Ishikawa (cell line): Measurements from ENCODE around the gene FGGY.
A peak's percentile ranks its signal among the peaks of the same experiment; 100 is the strongest.

ENCODE experiments used
- CEBPB ChIP-seq: IDR thresholded peaks from 2 replicates; pipeline ENCODE4 v1.6.1; 2012
- CREB1 ChIP-seq: IDR thresholded peaks from 2 replicates; pipeline ENCODE4 v1.6.1; 2012; ENCODE audit warnings: low read depth
- EGR1 ChIP-seq: IDR thresholded peaks from 2 replicates; pipeline ENCODE4 v1.6.1; 2012
- EP300 ChIP-seq: IDR thresholded peaks from 2 replicates; pipeline ENCODE4 v1.6.1; 2012; ENCODE audit warnings: borderline replicate concordance
- FOXM1 ChIP-seq: IDR thresholded peaks from 2 replicates; pipeline ENCODE4 v1.6.1; 2012; ENCODE audit warnings: low read depth, borderline replicate concordance
- MAX ChIP-seq: IDR thresholded peaks from 2 replicates; pipeline ENCODE4 v1.6.1; 2012
- NFIC ChIP-seq: IDR thresholded peaks from 2 replicates; pipeline ENCODE4 v1.6.1; 2012
- RAD21 ChIP-seq: IDR thresholded peaks from 2 replicates; pipeline ENCODE4 v1.6.1; 2012; ENCODE audit warnings: low read depth
- REST ChIP-seq: IDR thresholded peaks from 2 replicates; pipeline ENCODE4 v1.6.1; 2012; ENCODE audit warnings: low read depth, mild to moderate bottlenecking
- TAF1 ChIP-seq: IDR thresholded peaks from 2 replicates; pipeline ENCODE4 v1.6.1; 2012; ENCODE audit warnings: low read depth, mild to moderate bottlenecking
- TCF12 ChIP-seq: IDR thresholded peaks from 2 replicates; pipeline ENCODE4 v1.6.1; 2012; ENCODE audit warnings: low read depth
- TEAD4 ChIP-seq: IDR thresholded peaks from 2 replicates; pipeline ENCODE4 v1.6.1; 2012
- USF1 ChIP-seq: IDR thresholded peaks from 2 replicates; pipeline ENCODE4 v1.6.1; 2012
- YY1 ChIP-seq: IDR thresholded peaks from 2 replicates; pipeline ENCODE4 v1.6.1; 2012; ENCODE audit warnings: low read depth
- ZBTB7A ChIP-seq: IDR thresholded peaks from 2 replicates; pipeline ENCODE4 v1.6.1; 2012; ENCODE audit warnings: low read depth

The FGGY gene

GRCh38 chr1:59699227-59699847 is 402.4 kb downstream of the FGGY start:
- TF ChIP-seq RAD21 (peak; percentile 91), MAX (no peak)

- no peak for TF ChIP-seq CREB1
- no peak for TF ChIP-seq TEAD4
- no peak for TF ChIP-seq CEBPB
- no peak for TF ChIP-seq EP300
- no peak for TF ChIP-seq EGR1
- no peak for TF ChIP-seq MAX
Measured at GRCh38 chr1:59701376-59701775, 404.5 kb downstream of the FGGY start.

GRCh38 chr1:59703226-59703917 is 406.5 kb downstream of the FGGY start:
- TF ChIP-seq NFIC (no peak), FOXM1 (no peak), MAX (no peak), EGR1 (no peak), RAD21 (no peak), TAF1 (no peak), EP300 (no peak), ZBTB7A (no peak), TEAD4 (no peak), TCF12 (no peak), YY1 (no peak), REST (no peak), USF1 (no peak), CREB1 (no peak), CEBPB (no peak)

- TF ChIP-seq NFIC (no peak), TAF1 (no peak), CEBPB (no peak), REST (no peak), ZBTB7A (no peak), MAX (no peak), CREB1 (no peak), USF1 (no peak), EGR1 (no peak), YY1 (no peak), TCF12 (no peak), EP300 (no peak), FOXM1 (no peak), RAD21 (no peak), TEAD4 (no peak)
Measured at GRCh38 chr1:59703918-59704378, 407.1 kb downstream of the FGGY start.

- no peak for TF ChIP-seq FOXM1
- no peak for TF ChIP-seq NFIC
- TF ChIP-seq ZBTB7A, result no peak
- TF ChIP-seq MAX, result no peak
- no peak for TF ChIP-seq CREB1
- no peak for TF ChIP-seq TCF12
- TF ChIP-seq YY1, result no peak
- TF ChIP-seq RAD21, result no peak
- TF ChIP-seq CEBPB, result no peak
- TF ChIP-seq EGR1, result no peak
- TF ChIP-seq TEAD4, result no peak
- TF ChIP-seq TAF1, result no peak
- TF ChIP-seq USF1, result no peak
- no peak for TF ChIP-seq REST
- TF ChIP-seq EP300, result no peak
Measured at GRCh38 chr1:59704716-59705115, 407.8 kb downstream of the FGGY start.
